ENCODE results near the gene HYDIN.

Gene HYDIN

GRCh38 chr16:70786020-70786755, 444.3 kb downstream of the HYDIN start:
- H3K27me3 ChIP-seq: no peaks in the 10 kb centered on the region
- H3K4me1 ChIP-seq (ENCODE audit: control insufficient read depth in 1 of 2, insufficient read depth in 1 of 2, low read depth in 1 of 2, low read length in 1 of 2): no peaks in the 10 kb centered on the region
- TF ChIP-seq CTCF (IDR thresholded peaks at IDR 0.05): no peak
- H3K4me3 ChIP-seq (ENCODE audit: low read depth in 1 of 2, low read length in 1 of 2): no peak overlapping the region
- H3K27ac ChIP-seq: no peak overlapping the region
- H3K36me3 ChIP-seq: peaks cover 56% of the 10 kb centered on the region
- H3K9me3 ChIP-seq: peaks cover 6% of the 10 kb centered on the region

- Histone ChIP-seq H3K9me3 (peaks cover 6% of the 10 kb centered on the region), H3K36me3 (peaks cover 68% of the 10 kb centered on the region), H3K27ac (no peak overlapping the region), H3K4me3 (ENCODE audit: low read depth in 1 of 2, low read length in 1 of 2) (no peak overlapping the region), H3K27me3 (no peaks in the 10 kb centered on the region), H3K4me1 (ENCODE audit: control insufficient read depth in 1 of 2, insufficient read depth in 1 of 2, low read depth in 1 of 2, low read length in 1 of 2) (no peaks in the 10 kb centered on the region)
- TF ChIP-seq CTCF (IDR thresholded peaks at IDR 0.05): no peak
These were observed 445.6 kb downstream of the HYDIN start for GRCh38 chr16:70784692-70785555.

- Histone ChIP-seq H3K4me1 (ENCODE audit: control insufficient read depth in 1 of 2, insufficient read depth in 1 of 2, low read depth in 1 of 2, low read length in 1 of 2) (no peaks in the 10 kb centered on the region), H3K27me3 (no peaks in the 10 kb centered on the region), H3K27ac (no peak overlapping the region), H3K4me3 (ENCODE audit: low read depth in 1 of 2, low read length in 1 of 2) (no peak overlapping the region), H3K9me3 (peaks cover 6% of the 10 kb centered on the region), H3K36me3 (peaks cover 88% of the 10 kb centered on the region)
- TF ChIP-seq CTCF (IDR thresholded peaks at IDR 0.05): no peak
These were observed 448.3 kb downstream of the HYDIN start for GRCh38 chr16:70782237-70782636.

GRCh38 chr16:70781800-70782199, 448.7 kb downstream of the HYDIN start:
- H3K36me3 ChIP-seq: peaks cover 93% of the 10 kb centered on the region
- no peak overlapping the region for H3K27ac ChIP-seq
- no peaks in the 10 kb centered on the region for H3K27me3 ChIP-seq
- peaks cover 6% of the 10 kb centered on the region for H3K9me3 ChIP-seq
- TF ChIP-seq CTCF (IDR thresholded peaks at IDR 0.05): no peak
- no peaks in the 10 kb centered on the region for H3K4me1 ChIP-seq (ENCODE audit: control insufficient read depth in 1 of 2, insufficient read depth in 1 of 2, low read depth in 1 of 2, low read length in 1 of 2)
- no peak overlapping the region for H3K4me3 ChIP-seq (ENCODE audit: low read depth in 1 of 2, low read length in 1 of 2)

GRCh38 chr16:70780546-70780945, 450.0 kb downstream of the HYDIN start:
- H3K27ac ChIP-seq: no peak overlapping the region
- H3K4me1 ChIP-seq (ENCODE audit: control insufficient read depth in 1 of 2, insufficient read depth in 1 of 2, low read depth in 1 of 2, low read length in 1 of 2): no peaks in the 10 kb centered on the region
- no peak for TF ChIP-seq CTCF (IDR thresholded peaks at IDR 0.05)
- H3K4me3 ChIP-seq (ENCODE audit: low read depth in 1 of 2, low read length in 1 of 2): no peak overlapping the region
- H3K9me3 ChIP-seq: peaks cover 6% of the 10 kb centered on the region
- peaks cover 81% of the 10 kb centered on the region for H3K36me3 ChIP-seq
- H3K27me3 ChIP-seq: no peaks in the 10 kb centered on the region
